HepG2 (cell line): ENCODE measurements around the gene TXNIP. TPM values are rescaled to one million over a fixed set of nuclear protein-coding genes. Genes with fewer than 3 reads are reported as not detected.

Source experiments
- ATAC-seq: fragments of 200-7000 bp; cut with Tn5 transposase; 3 replicates; pipeline ENCODE4 v1.9.1; 2020; ENCODE audit warnings: mild to moderate bottlenecking, moderate library complexity
- BruUV-seq: library from RNA; stranded (reverse); fragments of 400-500 nt; replicated peaks from 2 replicates; lab custom pipeline; 2021; lab: Mats Ljungman, UMichigan
- CTCF ChIA-PET: fragments of 300-600 bp; formaldehyde crosslinking; extraction: SDS; loops from one replicate; lab custom pipeline; 2021; ENCODE audit warnings: low total read pairs, inconsistent platforms, low intra/inter-chr PET ratio; lab: Yijun Ruan, JAX
- POLR2A ChIA-PET: fragments of 350-600 bp; sonication (Branson Sonifier 250); formaldehyde crosslinking; loops from one replicate; lab custom pipeline; 2020; ENCODE audit warnings: antibody characterized with exemption, inconsistent platforms; lab: Yijun Ruan, JAX
- DNase-seq: peaks from one replicate; pipeline ENCODE4 v3.0.0-alpha.2; 2015; ENCODE audit warnings: low spot score
- FAIRE-seq: peaks from 3 replicates; lab custom pipeline; 2011; peaks lifted over from hg19 to GRCh38; lab: Jason Lieb, UNC
- H2AFZ ChIP-seq: one replicate; pipeline ENCODE4 v1.6.1; 2011; ENCODE audit warnings: low read length, inconsistent platforms
- H3K27ac ChIP-seq: fragments of 300-600 bp; 3 replicates; pipeline ENCODE4 v1.8.0; 2011; ENCODE audit warnings: mixed run types, mild to moderate bottlenecking, mixed read lengths, low read length, inconsistent platforms; ENCODE audit not compliant: insufficient read depth; ENCODE audit errors: extremely low read length
- H3K27me3 ChIP-seq, 2 experiments: fragments of 200-600 bp in 1 of 2; 2 replicates in 1 of 2; 3 replicates in 1 of 2; pipeline versions ENCODE4 v1.6.0 to v1.8.0; 2011; ENCODE audit warnings: low read length in 2 of 2, mild to moderate bottlenecking in 2 of 2, moderate library complexity in 2 of 2, inconsistent platforms in 1 of 2; ENCODE audit not compliant: insufficient read depth in 2 of 2, control insufficient read depth in 1 of 2
- H3K36me3 ChIP-seq, 2 experiments: fragments of 200-600 bp in 1 of 2; replicated peaks in 1 of 2; 2 replicates in 1 of 2; 3 replicates in 1 of 2; pipeline versions ENCODE4 v1.5.1 to v1.8.0; 2011; ENCODE audit warnings: low read length in 2 of 2, inconsistent platforms in 1 of 2; ENCODE audit not compliant: insufficient read depth in 2 of 2, control insufficient read depth in 1 of 2
- H3K4me1 ChIP-seq: 2 replicates; pipeline ENCODE4 v1.5.1; 2012; ENCODE audit warnings: low read length, inconsistent platforms; ENCODE audit not compliant: insufficient read depth
- H3K4me2 ChIP-seq: 2 replicates; pipeline ENCODE4 v1.6.0; 2011; ENCODE audit warnings: low read depth, low read length, inconsistent platforms
- H3K4me3 ChIP-seq, 3 experiments: fragments of 200-600 bp in 1 of 3; sonication (generic), shearing (Covaris generic) in 1 of 3; replicated peaks in 1 of 3; 2 replicates each; pipeline ENCODE4 v1.5.1; 2011 to 2016; ENCODE audit warnings: low read length in 3 of 3, inconsistent platforms in 2 of 3, low read depth in 2 of 3, mild to moderate bottlenecking in 2 of 3, control low read depth in 1 of 3, mixed read lengths in 1 of 3; ENCODE audit not compliant: insufficient read depth in 1 of 3
- H3K79me2 ChIP-seq: one replicate; pipeline ENCODE4 v1.6.1; 2011; ENCODE audit warnings: low read length, inconsistent platforms; ENCODE audit not compliant: insufficient read depth
- H3K9ac ChIP-seq: 2 replicates; pipeline ENCODE4 v1.6.0; 2011; ENCODE audit warnings: mild to moderate bottlenecking, low read depth, low read length, inconsistent platforms; ENCODE audit not compliant: insufficient read depth
- H3K9me3 ChIP-seq: 2 replicates; pipeline ENCODE4 v1.5.1; 2012; ENCODE audit warnings: mild to moderate bottlenecking, low read length
- H4K20me1 ChIP-seq: 2 replicates; pipeline ENCODE4 v1.6.0; 2011; ENCODE audit warnings: inconsistent platforms, mild to moderate bottlenecking, low read length, moderate library complexity; ENCODE audit not compliant: insufficient read depth
- DDIT3 ChIP-seq: sonication (generic); formaldehyde crosslinking; IDR thresholded peaks from 2 replicates; pipeline ENCODE4 v1.4.0; 2020; ENCODE audit warnings: mild to moderate bottlenecking, missing genetic modification reagents
- ELF3 ChIP-seq: IDR thresholded peaks from 2 replicates; pipeline ENCODE4 v1.6.1; 2016; ENCODE audit warnings: missing genetic modification reagents, missing compliant biosample characterization
- FOXA3 ChIP-seq: IDR thresholded peaks from 2 replicates; pipeline ENCODE4 v1.6.1; 2016; ENCODE audit warnings: missing genetic modification reagents, missing compliant biosample characterization
- FOXJ3 ChIP-seq: sonication (generic); formaldehyde crosslinking; IDR thresholded peaks from 2 replicates; pipeline ENCODE4 v1.4.0; 2020; ENCODE audit warnings: missing genetic modification reagents, mild to moderate bottlenecking, borderline replicate concordance
- HINFP ChIP-seq: sonication (generic); formaldehyde crosslinking; IDR thresholded peaks from 2 replicates; pipeline ENCODE4 v1.4.0; 2020; ENCODE audit warnings: low read depth, mild to moderate bottlenecking, missing genetic modification reagents
- HNF4G ChIP-seq, 2 experiments: sonication (generic) in 1 of 2; formaldehyde crosslinking in 1 of 2; IDR thresholded peaks; 2 replicates each; pipeline versions ENCODE4 v1.4.0 to v1.6.1; 2011 to 2020; ENCODE audit warnings: borderline replicate concordance in 2 of 2, low read depth in 2 of 2, mild to moderate bottlenecking in 2 of 2, low read length in 1 of 2, missing genetic modification reagents in 1 of 2, moderate library complexity in 1 of 2
- PRPF4 ChIP-seq: fragments of 200-400 bp; formaldehyde crosslinking; IDR thresholded peaks from 2 replicates; pipeline ENCODE4 v1.6.1; 2016; ENCODE audit warnings: low read length, low read depth; ENCODE audit not compliant: poor library complexity, severe bottlenecking
- RXRB ChIP-seq: IDR thresholded peaks from 2 replicates; pipeline ENCODE4 v1.6.1; 2016; ENCODE audit warnings: borderline replicate concordance, missing genetic modification reagents, missing compliant biosample characterization
- THAP9 ChIP-seq: sonication (generic); formaldehyde crosslinking; IDR thresholded peaks from 2 replicates; pipeline ENCODE4; 2020; ENCODE audit warnings: missing genetic modification reagents, mild to moderate bottlenecking, borderline replicate concordance
- ZNF446 ChIP-seq: sonication (generic); formaldehyde crosslinking; IDR thresholded peaks from 2 replicates; pipeline ENCODE4 v1.5.0; 2020; ENCODE audit warnings: mild to moderate bottlenecking, missing genetic modification reagents
- ZNF556 ChIP-seq: sonication (generic); formaldehyde crosslinking; IDR thresholded peaks from 2 replicates; pipeline ENCODE4 v1.4.0; 2020; ENCODE audit warnings: mild to moderate bottlenecking, missing genetic modification reagents, borderline replicate concordance
- WGBS: methylation state at CpG from one replicate; pipeline ENCODE4 v1.1.6; 2017; ENCODE audit warnings: low lambda C conversion rate; 5-methylcytosine and 5-hydroxymethylcytosine counted together
- in situ Hi-C: cut with HindIII; loops from 2 replicates; pipeline ENCODE4 v1.10.0; 2017; ENCODE audit warnings: low pct_unique_long_range_greater_than_20kb; ENCODE audit not compliant: extremely low pct_ligation_motif_present
- intact Hi-C: fragments of 100-400 bp; cut with micrococcal nuclease; formaldehyde crosslinking; loops from one replicate; pipeline ENCODE4 v1.10.0; 2022; ENCODE audit not compliant: unreplicated experiment
- polyA plus RNA-seq, 8 experiments: library from polyadenylated mRNA; depleted of rRNA in 3 of 8; stranded (reverse) in 7 of 8; unstranded in 1 of 8; fragments of >200 nt; fragmentation: Illumina TruSeq in 4 of 8; extraction: Trizol in 4 of 8; gene quantifications; 2 replicates each; pipeline versions ENCODE4 v1.2.1 to v1.2.3, GENCODE V29; 2011 to 2016; ENCODE audit warnings: low read depth in 4 of 8, missing spikeins in 1 of 8, mixed read lengths in 1 of 8; ENCODE audit not compliant: insufficient read depth in 1 of 8
- total RNA-seq, 5 experiments: library from RNA; depleted of rRNA; stranded (reverse); fragments of >200 nt; fragmentation: Illumina TruSeq; extraction: Trizol; gene quantifications; 2 replicates each; pipeline ENCODE4 v1.2.3, GENCODE V29; 2016; ENCODE audit warnings: low read depth in 1 of 5
- TF ChIP-seq, protein P1 (sequence below): sonication (generic); formaldehyde crosslinking; IDR thresholded peaks from 2 replicates; pipeline ENCODE4 v1.8.1; 2023; ENCODE audit warnings: mild to moderate bottlenecking, inconsistent platforms, moderate library complexity, missing genetic modification reagents, borderline replicate concordance
- TF ChIP-seq, protein P2 (sequence below): sonication (generic); formaldehyde crosslinking; IDR thresholded peaks from 2 replicates; pipeline ENCODE4 v1.4.0; 2020; ENCODE audit warnings: mild to moderate bottlenecking, missing genetic modification reagents

Gene TXNIP
- total and polyA plus RNA-seq, 2 of the 13 experiments (the other 11 are each of a cell fraction or from before 2014, with no cell fraction given): 24.4 to 237 TPM

GRCh38 chr1:145961425-145962156 lies 34.8 kb downstream of the TXNIP start:
- BruUV-seq: no TSS peak
- Histone ChIP-seq H3K27ac (no peak overlapping the region), H3K9ac (peak overlapping the region; percentile 62), H4K20me1 (no peaks in the 10 kb centered on the region), H3K4me2 (peak overlapping the region; percentile 99), H3K9me3 (no peaks in the 10 kb centered on the region), H3K27me3 (peaks cover 0 to 30% of the 10 kb centered on the region in 2 experiments; a peak in 3 of 5 replicates), H3K4me1 (peaks cover 60% of the 10 kb centered on the region), H3K36me3 (no peaks in the 10 kb centered on the region), H2AFZ (no peak overlapping the region), H3K79me2 (peaks cover 8% of the 10 kb centered on the region), H3K4me3 (peak overlapping the region; percentile 60 to 91 (median 68))
- WGBS: under 1% methylated on average over 19 of the region's 57 CpGs
- intact Hi-C loops: loop anchor here (5.0 kb wide), 2 partner anchors 46 to 104 kb away; partner anchors contain the start of gene PIAS3
- in situ Hi-C loops: loop anchor here (5.0 kb wide), 1 partner anchor 34 kb away; the partner anchor contains the start of gene RBM8A
- ChIA-PET CTCF (no interaction called here), POLR2A (interaction anchor here (0.6 kb wide), 1 partner anchor 36 kb away, joined by 3 read pairs; no protein-coding TSS in a partner anchor)
- FAIRE-seq (no peak), ATAC-seq (no peak), DNase-seq (no peak)
- TF ChIP-seq ELF3 (CRISPR knock-in tag) (no peak), PRPF4 (no peak), FOXJ3 (CRISPR knock-in tag) (no peak), FOXA3 (CRISPR knock-in tag) (no peak), HINFP (CRISPR knock-in tag) (no peak), HNF4G (IDR thresholded peaks at IDR 0.05; ENCODE audit: borderline replicate concordance, low read depth, low read length) (no peak), HNF4G (CRISPR knock-in tag; IDR thresholded peaks at IDR 0.05; ENCODE audit: borderline replicate concordance, low read depth) (0 out of 2 replicates have a peak, but pooled peaks have one; percentile 25), ZNF556 (CRISPR knock-in tag) (0 out of 2 replicates have a peak, but pooled peaks have one; percentile 31), RXRB (no peak), THAP9 (CRISPR knock-in tag) (peak; percentile 48; the same call in 1 of the 2 replicates), ZNF446 (CRISPR knock-in tag) (no peak), DDIT3 (CRISPR knock-in tag) (no peak)
- TF ChIP-seq, protein P1, sequence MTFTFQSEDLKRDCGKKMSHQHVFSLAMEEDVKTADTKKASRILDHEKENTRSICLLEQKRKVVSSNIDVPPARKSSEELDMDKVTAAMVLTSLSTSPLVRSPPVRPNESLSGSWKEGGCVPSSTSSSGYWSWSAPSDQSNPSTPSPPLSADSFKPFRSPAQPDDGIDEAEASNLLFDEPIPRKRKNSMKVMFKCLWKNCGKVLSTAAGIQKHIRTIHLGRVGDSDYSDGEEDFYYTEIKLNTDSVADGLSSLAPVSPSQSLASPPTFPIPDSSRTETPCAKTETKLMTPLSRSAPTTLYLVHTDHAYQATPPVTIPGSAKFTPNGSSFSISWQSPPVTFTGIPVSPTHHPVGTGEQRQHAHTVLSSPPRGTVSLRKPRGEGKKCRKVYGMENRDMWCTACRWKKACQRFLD (CRISPR knock-in tag): 0 out of 2 replicates have a peak, but pooled peaks have one; percentile 19
- TF ChIP-seq, protein P2, sequence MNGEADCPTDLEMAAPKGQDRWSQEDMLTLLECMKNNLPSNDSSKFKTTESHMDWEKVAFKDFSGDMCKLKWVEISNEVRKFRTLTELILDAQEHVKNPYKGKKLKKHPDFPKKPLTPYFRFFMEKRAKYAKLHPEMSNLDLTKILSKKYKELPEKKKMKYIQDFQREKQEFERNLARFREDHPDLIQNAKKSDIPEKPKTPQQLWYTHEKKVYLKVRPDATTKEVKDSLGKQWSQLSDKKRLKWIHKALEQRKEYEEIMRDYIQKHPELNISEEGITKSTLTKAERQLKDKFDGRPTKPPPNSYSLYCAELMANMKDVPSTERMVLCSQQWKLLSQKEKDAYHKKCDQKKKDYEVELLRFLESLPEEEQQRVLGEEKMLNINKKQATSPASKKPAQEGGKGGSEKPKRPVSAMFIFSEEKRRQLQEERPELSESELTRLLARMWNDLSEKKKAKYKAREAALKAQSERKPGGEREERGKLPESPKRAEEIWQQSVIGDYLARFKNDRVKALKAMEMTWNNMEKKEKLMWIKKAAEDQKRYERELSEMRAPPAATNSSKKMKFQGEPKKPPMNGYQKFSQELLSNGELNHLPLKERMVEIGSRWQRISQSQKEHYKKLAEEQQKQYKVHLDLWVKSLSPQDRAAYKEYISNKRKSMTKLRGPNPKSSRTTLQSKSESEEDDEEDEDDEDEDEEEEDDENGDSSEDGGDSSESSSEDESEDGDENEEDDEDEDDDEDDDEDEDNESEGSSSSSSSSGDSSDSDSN (CRISPR knock-in tag): peak; percentile 42; the same call in 1 of the 2 replicates
